ENCODE measurements around the gene ASL.

The ASL gene

DNA sequence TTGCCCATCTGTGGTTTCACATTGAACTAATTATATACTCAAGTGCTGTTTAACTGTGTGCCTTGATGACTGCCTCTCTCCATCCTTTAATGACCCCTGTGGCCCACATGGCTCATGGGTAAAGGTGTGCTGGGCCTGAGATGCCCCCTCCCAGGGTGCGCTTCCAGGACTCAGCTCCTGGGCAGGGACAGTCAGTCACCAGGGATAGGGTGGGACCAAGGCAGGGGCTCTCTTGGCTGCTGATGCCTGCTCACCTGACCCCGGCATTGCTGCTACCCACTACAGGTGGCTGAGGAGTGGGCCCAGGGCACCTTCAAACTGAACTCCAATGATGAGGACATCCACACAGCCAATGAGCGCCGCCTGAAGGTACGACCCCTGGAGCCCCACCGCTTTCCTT is 6.5 kb downstream of the ASL start:
- no peak for TF ChIP-seq CTCF (IDR thresholded peaks at IDR 0.05; ENCODE audit: borderline replicate concordance, insufficient read depth, low read depth, low read length)
- H3K4me3 ChIP-seq (ENCODE audit: low read depth, low read length): no peak overlapping the region

GRCh38 chr7:66082886-66083415 is 7.3 kb downstream of the ASL start:
- H3K4me3 ChIP-seq (ENCODE audit: low read depth, low read length): no peak overlapping the region
- no peak for TF ChIP-seq CTCF (IDR thresholded peaks at IDR 0.05; ENCODE audit: borderline replicate concordance, insufficient read depth, low read depth, low read length)

- TF ChIP-seq CTCF (IDR thresholded peaks at IDR 0.05; ENCODE audit: borderline replicate concordance, insufficient read depth, low read depth, low read length): no peak
- no peak overlapping the region for H3K4me3 ChIP-seq (ENCODE audit: low read depth, low read length)
Measured at GRCh38 chr7:66083677-66084076, 8.1 kb downstream of the ASL start.

DNA sequence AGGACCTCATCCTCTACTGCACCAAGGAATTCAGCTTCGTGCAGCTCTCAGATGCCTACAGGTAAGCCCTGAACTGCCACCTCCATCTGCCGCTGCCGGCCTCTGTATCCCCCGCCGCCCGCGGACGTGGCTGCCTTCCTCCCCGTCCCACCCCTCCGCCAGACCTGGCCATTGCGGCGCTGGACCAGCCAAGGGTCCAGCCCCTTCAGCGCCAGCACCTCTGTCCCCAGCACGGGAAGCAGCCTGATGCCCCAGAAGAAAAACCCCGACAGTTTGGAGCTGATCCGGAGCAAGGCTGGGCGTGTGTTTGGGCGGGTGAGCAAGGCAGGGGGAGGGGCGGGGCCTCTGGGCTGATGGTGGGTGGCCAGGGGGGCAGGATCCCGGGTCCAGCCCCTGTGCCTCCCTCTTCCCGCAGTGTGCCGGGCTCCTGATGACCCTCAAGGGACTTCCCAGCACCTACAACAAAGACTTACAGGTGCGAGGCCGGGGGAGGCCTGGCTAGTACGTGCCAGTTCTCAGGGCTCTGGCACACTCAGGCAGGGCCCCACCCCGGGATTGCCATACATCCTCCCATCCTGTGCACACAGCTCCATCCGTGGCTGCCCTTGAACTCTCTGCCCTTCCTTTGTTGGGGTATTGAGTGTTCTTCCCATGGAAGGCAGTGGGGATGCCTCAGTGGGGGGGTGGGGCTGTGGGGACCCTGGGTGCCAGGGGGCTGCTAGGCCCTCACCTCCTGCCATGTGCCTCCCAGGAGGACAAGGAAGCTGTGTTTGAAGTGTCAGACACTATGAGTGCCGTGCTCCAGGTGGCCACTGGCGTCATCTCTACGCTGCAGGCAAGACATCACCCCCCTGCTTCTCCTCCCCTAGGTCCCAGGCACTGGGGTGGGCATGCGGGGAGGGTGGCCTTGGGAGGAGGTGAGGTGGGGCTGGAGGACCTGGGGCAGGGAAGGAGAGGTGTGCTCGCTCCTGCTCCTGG is 13.5 kb downstream of the ASL start:
- no peak for TF ChIP-seq CTCF (IDR thresholded peaks at IDR 0.05; ENCODE audit: borderline replicate concordance, insufficient read depth, low read depth, low read length)

DNA sequence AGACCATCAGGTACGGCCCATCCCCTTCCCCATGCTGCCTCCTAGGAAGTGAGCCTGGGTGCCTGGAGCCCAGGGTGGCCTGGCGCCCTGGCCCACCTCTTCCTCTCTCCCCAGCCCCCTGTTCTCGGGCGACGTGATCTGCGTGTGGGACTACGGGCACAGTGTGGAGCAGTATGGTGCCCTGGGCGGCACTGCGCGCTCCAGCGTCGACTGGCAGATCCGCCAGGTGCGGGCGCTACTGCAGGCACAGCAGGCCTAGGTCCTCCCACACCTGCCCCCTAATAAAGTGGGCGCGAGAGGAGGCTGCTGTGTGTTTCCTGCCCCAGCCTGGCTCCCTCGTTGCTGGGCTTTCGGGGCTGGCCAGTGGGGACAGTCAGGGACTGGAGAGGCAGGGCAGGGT is 17.0 kb downstream of the ASL start:
- no peak overlapping the region for H3K4me3 ChIP-seq (ENCODE audit: low read depth, low read length)
- no peak for TF ChIP-seq CTCF (IDR thresholded peaks at IDR 0.05; ENCODE audit: borderline replicate concordance, insufficient read depth, low read depth, low read length)

More for the DNA sequence above, 13.5 kb downstream of the ASL start:
- H3K4me3 ChIP-seq (ENCODE audit: low read depth, low read length): no peak overlapping the region

DNA sequence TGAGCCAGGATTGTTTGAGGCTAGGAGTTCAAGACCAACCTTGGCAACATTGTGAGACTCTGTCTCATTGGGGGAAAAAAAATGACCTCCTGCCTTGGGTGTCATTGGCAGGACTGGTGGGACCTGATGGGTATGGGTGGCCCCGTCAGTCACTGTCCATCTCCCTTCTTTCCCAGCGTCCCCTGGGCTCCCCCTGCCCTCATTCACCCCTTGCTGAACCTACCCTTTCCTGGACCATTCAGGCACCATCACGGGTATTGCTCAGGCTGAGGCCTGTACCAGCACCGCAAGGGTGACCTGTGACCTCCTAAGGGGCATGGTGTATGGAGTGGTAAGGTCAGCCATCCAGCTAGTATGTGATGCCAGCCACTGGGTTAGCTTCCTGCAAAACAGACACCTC is 19.4 kb downstream of the ASL start:
- H3K4me3 ChIP-seq (ENCODE audit: low read depth, low read length): no peak overlapping the region
- no peak for TF ChIP-seq CTCF (IDR thresholded peaks at IDR 0.05; ENCODE audit: borderline replicate concordance, insufficient read depth, low read depth, low read length)

DNA sequence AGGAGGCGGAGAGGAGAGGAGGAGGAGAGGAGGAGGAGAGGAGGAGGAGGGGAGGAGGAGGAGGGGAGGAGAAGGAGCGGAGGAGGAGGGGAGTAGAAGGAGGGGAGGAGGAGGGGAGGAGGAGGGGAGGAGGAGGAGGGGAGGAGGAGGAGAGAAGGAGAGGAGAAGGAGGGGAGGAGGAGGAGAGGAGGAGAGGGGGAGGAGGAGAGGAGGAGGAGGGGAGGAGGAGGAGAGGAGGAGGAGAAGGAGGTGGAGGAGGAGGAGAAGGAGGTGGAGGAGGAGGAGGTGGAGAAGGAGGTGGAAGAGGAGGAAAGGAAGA is 23.6 kb downstream of the ASL start:
- H3K4me3 ChIP-seq (ENCODE audit: low read depth, low read length): no peak overlapping the region
- TF ChIP-seq CTCF (IDR thresholded peaks at IDR 0.05; ENCODE audit: borderline replicate concordance, insufficient read depth, low read depth, low read length): no peak
